Neural crest cell (in vitro differentiated cells): Measurements from ENCODE around the gene PMFBP1. TPM values are rescaled to one million over a fixed set of nuclear protein-coding genes. Genes with fewer than 3 reads are reported as not detected.

Source experiments
- DNase-seq: peaks from one replicate; pipeline ENCODE4 v3.0.0; 2021; ENCODE audit warnings: low read depth, mixed read lengths, low spot score
- H3K27ac Mint-ChIP-seq: one replicate; pipeline ENCODE4 v1.8.0; 2021; ENCODE audit warnings: mild to moderate bottlenecking, mixed read lengths; ENCODE audit not compliant: unreplicated experiment
- H3K27me3 Mint-ChIP-seq: 2 replicates; pipeline ENCODE4 v1.8.0; 2021; ENCODE audit warnings: low read depth, mild to moderate bottlenecking, mixed read lengths
- H3K36me3 Mint-ChIP-seq: 2 replicates; pipeline ENCODE4 v1.8.0; 2021; ENCODE audit warnings: low read depth, mild to moderate bottlenecking, mixed read lengths
- H3K4me1 Mint-ChIP-seq: 2 replicates; pipeline ENCODE4 v1.8.0; 2021; ENCODE audit warnings: mixed read lengths
- H3K4me3 Mint-ChIP-seq: one replicate; pipeline ENCODE4 v1.8.0; 2021; ENCODE audit warnings: mild to moderate bottlenecking, mixed read lengths
- H3K9me3 Mint-ChIP-seq: 2 replicates; pipeline ENCODE4 v1.8.0; 2021; ENCODE audit warnings: mixed read lengths
- total RNA-seq: library from RNA; stranded (reverse); gene quantifications from 2 replicates; pipeline ENCODE4 v1.2.1, GENCODE V29; 2021
- TF ChIP-seq, protein P1 (sequence below): fragments of 200-600 bp; sonication (generic); conservative IDR thresholded peaks from 2 replicates; pipeline ENCODE4 v1.5.0; 2021; ENCODE audit warnings: antibody characterized with exemption, mild to moderate bottlenecking

The PMFBP1 gene
- total RNA-seq, 1 donor from 2014 or later, result 4.0 TPM

DNA sequence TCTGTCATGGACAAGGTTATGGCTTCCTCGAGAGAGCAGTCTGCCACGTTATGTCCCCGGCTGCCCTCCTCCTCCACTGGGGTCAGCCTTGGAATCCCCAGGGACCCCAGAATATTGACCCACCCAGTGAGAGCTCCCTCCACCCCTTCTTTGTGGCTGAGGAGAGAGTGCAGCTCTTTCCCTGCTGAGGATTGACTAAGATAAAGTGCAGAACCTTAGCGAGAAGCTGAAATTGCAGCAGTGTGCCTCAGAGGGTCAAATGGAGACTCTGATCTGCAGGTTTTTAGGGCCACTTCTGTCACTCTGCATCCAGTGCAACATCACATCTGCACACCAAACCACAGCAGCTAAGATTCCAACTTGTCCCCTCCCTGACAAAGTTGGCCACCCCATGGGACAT, 25.6 kb upstream of the PMFBP1 start:
- no peak overlapping the region for H3K4me3 Mint-ChIP-seq
- no peak overlapping the region for H3K27ac Mint-ChIP-seq
- H3K27me3 Mint-ChIP-seq, result no peaks in the 10 kb centered on the region
- DNase-seq, result no peak
- H3K36me3 Mint-ChIP-seq, result no peaks in the 10 kb centered on the region
- peaks cover 21% of the 10 kb centered on the region for H3K4me1 Mint-ChIP-seq
- no peaks in the 10 kb centered on the region for H3K9me3 Mint-ChIP-seq
- TF ChIP-seq, protein P1, sequence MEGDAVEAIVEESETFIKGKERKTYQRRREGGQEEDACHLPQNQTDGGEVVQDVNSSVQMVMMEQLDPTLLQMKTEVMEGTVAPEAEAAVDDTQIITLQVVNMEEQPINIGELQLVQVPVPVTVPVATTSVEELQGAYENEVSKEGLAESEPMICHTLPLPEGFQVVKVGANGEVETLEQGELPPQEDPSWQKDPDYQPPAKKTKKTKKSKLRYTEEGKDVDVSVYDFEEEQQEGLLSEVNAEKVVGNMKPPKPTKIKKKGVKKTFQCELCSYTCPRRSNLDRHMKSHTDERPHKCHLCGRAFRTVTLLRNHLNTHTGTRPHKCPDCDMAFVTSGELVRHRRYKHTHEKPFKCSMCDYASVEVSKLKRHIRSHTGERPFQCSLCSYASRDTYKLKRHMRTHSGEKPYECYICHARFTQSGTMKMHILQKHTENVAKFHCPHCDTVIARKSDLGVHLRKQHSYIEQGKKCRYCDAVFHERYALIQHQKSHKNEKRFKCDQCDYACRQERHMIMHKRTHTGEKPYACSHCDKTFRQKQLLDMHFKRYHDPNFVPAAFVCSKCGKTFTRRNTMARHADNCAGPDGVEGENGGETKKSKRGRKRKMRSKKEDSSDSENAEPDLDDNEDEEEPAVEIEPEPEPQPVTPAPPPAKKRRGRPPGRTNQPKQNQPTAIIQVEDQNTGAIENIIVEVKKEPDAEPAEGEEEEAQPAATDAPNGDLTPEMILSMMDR, result no peak

DNA sequence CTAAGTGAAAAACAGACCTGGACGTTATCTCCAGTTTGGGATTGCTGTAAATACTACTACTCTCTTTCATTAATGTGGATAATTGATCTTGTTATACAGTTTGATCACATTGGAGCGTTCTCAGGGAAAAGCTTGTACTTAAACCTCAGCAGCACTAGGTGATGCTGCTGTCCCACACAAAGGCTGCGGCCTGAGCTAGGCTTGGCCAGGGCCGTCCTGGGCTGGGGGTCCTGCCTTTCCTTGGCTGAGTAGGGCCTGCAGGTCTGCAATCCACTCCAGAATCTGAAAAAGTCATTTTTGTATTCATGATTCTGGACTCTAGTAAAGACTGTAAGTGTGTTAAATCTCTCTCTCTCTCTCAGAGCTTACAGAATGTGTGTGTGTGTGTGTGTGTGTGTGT, 23.7 kb upstream of the PMFBP1 start:
- Mint-ChIP-seq H3K36me3 (no peaks in the 10 kb centered on the region), H3K27ac (no peak overlapping the region), H3K27me3 (no peaks in the 10 kb centered on the region), H3K4me1 (peaks cover 21% of the 10 kb centered on the region), H3K9me3 (no peaks in the 10 kb centered on the region), H3K4me3 (no peak overlapping the region)
- DNase-seq, result peak; percentile 14
- TF ChIP-seq, protein P1, result peak; percentile 48

DNA sequence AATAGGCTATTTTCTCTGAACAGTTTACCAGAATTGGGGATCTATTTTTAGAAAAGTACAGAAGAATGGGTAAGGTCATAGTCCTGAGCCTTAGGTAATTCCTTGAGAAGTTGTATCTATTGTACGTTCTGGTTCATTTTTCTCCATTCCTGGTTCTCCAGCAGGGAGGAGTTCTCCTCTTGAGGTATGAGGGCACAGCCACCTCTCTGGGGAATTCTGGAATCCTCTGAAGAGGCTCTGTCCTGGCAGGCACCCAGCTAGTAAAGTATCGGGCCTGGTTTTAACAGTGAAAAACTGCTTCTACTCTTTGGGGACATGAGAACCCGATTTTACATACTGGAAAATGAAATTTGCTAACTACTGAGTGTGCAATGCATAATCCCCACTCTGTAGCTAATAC, 19.6 kb upstream of the PMFBP1 start:
- H3K4me1 Mint-ChIP-seq, result peaks cover 7% of the 10 kb centered on the region
- no peak overlapping the region for H3K4me3 Mint-ChIP-seq
- no peaks in the 10 kb centered on the region for H3K27me3 Mint-ChIP-seq
- no peaks in the 10 kb centered on the region for H3K36me3 Mint-ChIP-seq
- no peak for DNase-seq
- no peak overlapping the region for H3K27ac Mint-ChIP-seq
- peaks cover 4% of the 10 kb centered on the region for H3K9me3 Mint-ChIP-seq
- TF ChIP-seq, protein P1, result no peak

GRCh38 chr16:72189865-72190371, 18.0 kb upstream of the PMFBP1 start:
- no peak for DNase-seq
- Mint-ChIP-seq H3K4me1 (no peaks in the 10 kb centered on the region), H3K9me3 (peaks cover 4% of the 10 kb centered on the region), H3K4me3 (no peak overlapping the region), H3K27me3 (no peaks in the 10 kb centered on the region), H3K27ac (no peak overlapping the region), H3K36me3 (no peaks in the 10 kb centered on the region)
- TF ChIP-seq, protein P1, result no peak

- Mint-ChIP-seq H3K36me3 (no peaks in the 10 kb centered on the region), H3K4me3 (no peak overlapping the region), H3K27ac (no peak overlapping the region), H3K4me1 (no peaks in the 10 kb centered on the region), H3K9me3 (peaks cover 4% of the 10 kb centered on the region), H3K27me3 (no peaks in the 10 kb centered on the region)
- no peak for DNase-seq
- TF ChIP-seq, protein P1, result no peak
These were observed 16.6 kb upstream of the PMFBP1 start for GRCh38 chr16:72188541-72188940.
